Trophoblast cell (in vitro differentiated cells and primary cell): ENCODE data around the gene FEM1A.

ENCODE experiments used
- DNase-seq, 2 donors: peaks; one replicate each; pipeline ENCODE4 v3.0.0-alpha.2; 2016
- H2AFZ ChIP-seq: 2 replicates; pipeline ENCODE4 v1.6.1; 2013; ENCODE audit warnings: low read length, moderate library complexity, mild to moderate bottlenecking; ENCODE audit not compliant: insufficient read depth, poor library complexity
- H2AK5ac ChIP-seq: 2 replicates; pipeline ENCODE4 v1.6.1; 2013; ENCODE audit warnings: mild to moderate bottlenecking, low read length
- H2BK120ac ChIP-seq: 2 replicates; pipeline ENCODE4 v1.6.1; 2013; ENCODE audit warnings: low read length, mild to moderate bottlenecking, moderate library complexity; ENCODE audit not compliant: insufficient read depth, poor library complexity
- H2BK12ac ChIP-seq: 2 replicates; pipeline ENCODE4 v1.6.1; 2013; ENCODE audit warnings: mild to moderate bottlenecking, low read length, moderate library complexity
- H2BK5ac ChIP-seq: 2 replicates; pipeline ENCODE4 v1.6.1; 2013; ENCODE audit warnings: low read length, low read depth, moderate library complexity, mild to moderate bottlenecking; ENCODE audit not compliant: poor library complexity
- H3K14ac ChIP-seq: 2 replicates; pipeline ENCODE4 v1.6.1; 2013; ENCODE audit warnings: mild to moderate bottlenecking, low read length
- H3K18ac ChIP-seq: 2 replicates; pipeline ENCODE4 v1.6.1; 2013; ENCODE audit warnings: mild to moderate bottlenecking, low read length
- H3K23ac ChIP-seq: 2 replicates; pipeline ENCODE4 v1.6.1; 2013; ENCODE audit warnings: low read length
- H3K27ac ChIP-seq: 2 replicates; pipeline ENCODE4 v1.5.1; 2013; ENCODE audit warnings: low read depth, mild to moderate bottlenecking, inconsistent platforms, low read length, moderate library complexity
- H3K27me3 ChIP-seq: 2 replicates; pipeline ENCODE4 v1.6.1; 2013; ENCODE audit warnings: inconsistent platforms, mild to moderate bottlenecking, low read length, moderate library complexity; ENCODE audit not compliant: insufficient read depth
- H3K36me3 ChIP-seq, 2 experiments: 1 replicate in 1 of 2; 2 replicates in 1 of 2; pipeline ENCODE4 v1.6.1; 2013; ENCODE audit warnings: low read length in 2 of 2, mild to moderate bottlenecking in 2 of 2, moderate library complexity in 1 of 2; ENCODE audit not compliant: insufficient read depth in 2 of 2, control insufficient read depth in 1 of 2
- H3K4ac ChIP-seq: 2 replicates; pipeline ENCODE4 v1.6.1; 2013; ENCODE audit warnings: low read depth, mild to moderate bottlenecking, low read length, moderate library complexity
- H3K4me1 ChIP-seq, 2 experiments: 1 replicate in 1 of 2; 2 replicates in 1 of 2; pipeline ENCODE4 v1.6.1; 2013; ENCODE audit warnings: low read length in 2 of 2, mild to moderate bottlenecking in 2 of 2, moderate library complexity in 1 of 2; ENCODE audit not compliant: insufficient read depth in 2 of 2, control insufficient read depth in 1 of 2
- H3K4me2 ChIP-seq: 2 replicates; pipeline ENCODE4 v1.6.1; 2013; ENCODE audit warnings: inconsistent platforms, mild to moderate bottlenecking, low read length, moderate library complexity
- H3K4me3 ChIP-seq: 2 replicates; pipeline ENCODE4 v1.5.1; 2013; ENCODE audit warnings: mild to moderate bottlenecking, low read depth, low read length, inconsistent platforms
- H3K79me1 ChIP-seq: one replicate; pipeline ENCODE4 v1.6.1; 2013; ENCODE audit warnings: low read length
- H3K79me2 ChIP-seq: 2 replicates; pipeline ENCODE4 v1.6.1; 2013; ENCODE audit warnings: low read length, mild to moderate bottlenecking; ENCODE audit not compliant: control insufficient read depth, insufficient read depth, poor library complexity
- H3K9ac ChIP-seq: 2 replicates; pipeline ENCODE4 v1.6.1; 2013; ENCODE audit warnings: mild to moderate bottlenecking, low read length
- H3K9me3 ChIP-seq: 2 replicates; pipeline ENCODE4 v1.6.1; 2013; ENCODE audit warnings: low read depth, mild to moderate bottlenecking, control low read depth, inconsistent platforms, low read length; ENCODE audit not compliant: insufficient read depth
- H4K12ac ChIP-seq: 2 replicates; pipeline ENCODE4 v1.6.1; 2013; ENCODE audit warnings: low read depth, mild to moderate bottlenecking, low read length, moderate library complexity
- H4K8ac ChIP-seq: 2 replicates; pipeline ENCODE4 v1.6.1; 2013; ENCODE audit warnings: low read depth, mild to moderate bottlenecking, low read length, moderate library complexity
- H4K91ac ChIP-seq: one replicate; pipeline ENCODE4 v1.6.1; 2013; ENCODE audit warnings: low read depth, mild to moderate bottlenecking, low read length, moderate library complexity
- WGBS: extraction: QIAGEN DNeasy Blood & Tissue Kit; methylation state at CpG from one replicate; pipeline ENCODE4 v1.1.7; 2013; ENCODE audit warnings: missing lambda C conversion rate; ENCODE audit not compliant: insufficient read length, insufficient coverage; ENCODE audit errors: extremely low coverage; 5-methylcytosine and 5-hydroxymethylcytosine counted together

The FEM1A gene

GRCh38 chr19:4829001-4829712 is 37.6 kb downstream of the FEM1A start:
- Histone ChIP-seq H3K4ac (no peak overlapping the region), H3K27me3 (no peaks in the 10 kb centered on the region), H2BK120ac (no peak overlapping the region), H3K79me2 (peaks cover 2% of the 10 kb centered on the region), H2AFZ (no peak overlapping the region), H3K14ac (no peak overlapping the region), H3K9me3 (peaks cover 3% of the 10 kb centered on the region), H3K18ac (no peak overlapping the region), H4K91ac (no peak overlapping the region), H3K9ac (no peak overlapping the region), H2BK5ac (no peak overlapping the region), H2BK12ac (no peak overlapping the region), H3K27ac (no peak overlapping the region), H3K4me1 (peaks cover 0 to 6% of the 10 kb centered on the region in 2 experiments), H3K23ac (no peak overlapping the region), H4K8ac (no peak overlapping the region), H3K79me1 (peaks cover 5% of the 10 kb centered on the region), H3K36me3 (no peaks in the 10 kb centered on the region), H3K4me3 (no peak overlapping the region), H2AK5ac (no peak overlapping the region), H4K12ac (no peak overlapping the region), H3K4me2 (no peak overlapping the region)
- no peak for DNase-seq
- no CpG with 5 or more reads among the region's 16 CpGs for whole genome bisulfite sequencing

GRCh38 chr19:4830332-4830731 is 38.8 kb downstream of the FEM1A start:
- WGBS, result no CpG with 5 or more reads among the region's 6 CpGs
- Histone ChIP-seq H3K4me3 (no peak overlapping the region), H3K9me3 (peaks cover 3% of the 10 kb centered on the region), H3K14ac (no peak overlapping the region), H3K23ac (no peak overlapping the region), H2AK5ac (no peak overlapping the region), H3K79me1 (peaks cover 5% of the 10 kb centered on the region), H3K18ac (no peak overlapping the region), H3K27me3 (no peaks in the 10 kb centered on the region), H3K9ac (no peak overlapping the region), H3K4me2 (no peak overlapping the region), H2BK120ac (no peak overlapping the region), H3K79me2 (peaks cover 2% of the 10 kb centered on the region), H3K36me3 (no peaks in the 10 kb centered on the region), H4K91ac (no peak overlapping the region), H3K27ac (no peak overlapping the region), H2BK5ac (no peak overlapping the region), H2AFZ (no peak overlapping the region), H3K4me1 (peaks cover 0 to 6% of the 10 kb centered on the region in 2 experiments), H3K4ac (no peak overlapping the region), H2BK12ac (no peak overlapping the region), H4K12ac (peak overlapping the region; percentile 46), H4K8ac (no peak overlapping the region)
- no peak for DNase-seq

GRCh38 chr19:4830768-4831265 is 39.3 kb downstream of the FEM1A start:
- peaks cover 2% of the 10 kb centered on the region for H3K79me2 ChIP-seq
- H3K23ac ChIP-seq, result no peak overlapping the region
- no peak overlapping the region for H2AFZ ChIP-seq
- H3K9ac ChIP-seq, result no peak overlapping the region
- peak overlapping the region; percentile 11 for H3K18ac ChIP-seq
- no peak overlapping the region for H3K14ac ChIP-seq
- no peaks in the 10 kb centered on the region for H3K27me3 ChIP-seq
- H4K91ac ChIP-seq, result peak overlapping the region; percentile 33
- peak in 1 of 2 donors; percentile 47 for DNase-seq
- H3K9me3 ChIP-seq, result peaks cover 3% of the 10 kb centered on the region
- WGBS, result 100% methylated on average over 1 of the region's 6 CpGs
- H3K36me3 ChIP-seq, result no peaks in the 10 kb centered on the region
- H3K4me3 ChIP-seq, result peak overlapping the region; percentile 75
- H3K27ac ChIP-seq, result no peak overlapping the region
- no peak overlapping the region for H2BK5ac ChIP-seq
- H3K4me1 ChIP-seq, result peaks cover 0 to 6% of the 10 kb centered on the region in 2 experiments
- H3K4ac ChIP-seq, result no peak overlapping the region
- no peak overlapping the region for H2BK120ac ChIP-seq
- H4K8ac ChIP-seq, result peak overlapping the region; percentile 90
- peaks cover 5% of the 10 kb centered on the region for H3K79me1 ChIP-seq
- no peak overlapping the region for H2BK12ac ChIP-seq
- H3K4me2 ChIP-seq, result peak overlapping the region; percentile 61
- no peak overlapping the region for H2AK5ac ChIP-seq
- peak overlapping the region; percentile 46 for H4K12ac ChIP-seq

GRCh38 chr19:4831304-4831978 is 39.9 kb downstream of the FEM1A start, which contains the start of gene TICAM1:
TSS of gene TICAM1 (minus strand) at chr19:4831712. CDS start at chr19:4818377, 13,335 bp downstream.
- peaks cover 5% of the 10 kb centered on the region for H3K79me1 ChIP-seq
- H2AFZ ChIP-seq, result peak within 1 kb of the TSS; percentile 83
- H3K18ac ChIP-seq, result peak within 1 kb of the TSS; percentile 81
- no peak within 1 kb of the TSS for H2AK5ac ChIP-seq
- peaks cover 0 to 6% of the 10 kb centered on the region in 2 experiments for H3K4me1 ChIP-seq
- peak within 1 kb of the TSS; percentile 63 for H3K14ac ChIP-seq
- H3K79me2 ChIP-seq, result peaks cover 2% of the 10 kb centered on the region
- H2BK120ac ChIP-seq, result peak within 1 kb of the TSS; percentile 52
- peak within 1 kb of the TSS; percentile 90 for H4K8ac ChIP-seq
- no peak within 1 kb of the TSS for H3K23ac ChIP-seq
- H2BK5ac ChIP-seq, result no peak within 1 kb of the TSS
- DNase-seq, result peak; percentile 76 to 80
- peak within 1 kb of the TSS; percentile 81 for H3K9ac ChIP-seq
- peak within 1 kb of the TSS; percentile 75 for H3K4me3 ChIP-seq
- H2BK12ac ChIP-seq, result no peak within 1 kb of the TSS
- peak within 1 kb of the TSS; percentile 48 for H4K91ac ChIP-seq
- no peaks in the 10 kb centered on the region for H3K27me3 ChIP-seq
- no peak within 1 kb of the TSS for H3K27ac ChIP-seq
- peak within 1 kb of the TSS; percentile 62 for H4K12ac ChIP-seq
- H3K4me2 ChIP-seq, result peak within 1 kb of the TSS; percentile 61
- H3K4ac ChIP-seq, result peak within 1 kb of the TSS; percentile 5
- H3K9me3 ChIP-seq, result peaks cover 3% of the 10 kb centered on the region
- no peaks in the 10 kb centered on the region for H3K36me3 ChIP-seq
- no CpG with 5 or more reads among the region's 52 CpGs for WGBS
